Measurements from ENCODE around the gene FAM3C. TPM values are rescaled to one million over a fixed set of nuclear protein-coding genes. Genes with fewer than 3 reads are reported as not detected.
A peak's percentile ranks its signal among the peaks of the same experiment; 100 is the strongest.

FAM3C gene
- total RNA-seq, 1 donor from 2014 or later = 38.6 TPM

DNA sequence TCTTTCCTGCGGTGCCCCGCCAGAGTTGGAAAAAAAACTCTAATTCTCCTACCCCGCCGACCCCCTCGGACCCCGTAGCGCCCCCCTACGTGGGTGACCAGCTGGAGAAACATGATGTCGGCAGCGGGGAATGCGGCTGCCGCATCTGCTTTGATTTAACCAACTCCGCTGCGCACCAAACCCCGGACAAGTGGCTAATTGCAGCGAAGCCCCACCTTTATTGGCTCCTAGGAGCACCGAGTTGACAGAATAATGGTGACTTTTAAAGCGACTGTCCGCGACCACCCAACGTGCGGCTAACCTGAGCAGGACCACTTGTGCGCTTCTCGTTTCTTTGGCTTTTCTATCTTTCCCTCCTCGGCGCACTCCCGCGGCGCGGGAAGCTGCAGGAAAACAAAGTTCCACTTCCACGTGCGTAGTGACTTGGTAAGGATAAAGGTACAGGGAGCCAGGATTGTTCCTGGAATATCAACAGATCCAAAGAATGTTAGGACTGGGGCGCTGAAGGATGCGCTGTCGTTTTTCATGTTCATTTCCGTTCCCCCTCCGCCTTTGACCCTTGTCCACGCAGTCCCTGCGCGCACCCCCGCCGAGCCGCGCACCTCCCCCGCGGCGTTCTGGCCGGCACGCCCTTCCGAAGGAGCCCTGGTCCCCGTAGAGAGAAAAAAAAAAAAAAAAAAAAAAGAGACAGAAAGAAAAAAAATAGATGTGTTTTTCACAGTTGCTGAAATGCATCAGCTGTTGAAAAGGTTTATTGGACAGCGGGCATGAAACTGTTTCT lies 65.9 kb downstream of the FAM3C start:
- Mint-ChIP-seq H3K36me3 (ENCODE audit: low read depth) (no peaks in the 10 kb centered on the region), H3K27ac (ENCODE audit: unreplicated experiment) (no peak overlapping the region), H3K4me3 (ENCODE audit: unreplicated experiment) (peak overlapping the region; percentile 76), H3K9me3 (ENCODE audit: low read depth) (no peaks in the 10 kb centered on the region), H3K27me3 (ENCODE audit: low read depth) (peaks cover 29% of the 10 kb centered on the region), H3K4me1 (ENCODE audit: low read depth) (peaks cover 23% of the 10 kb centered on the region)
- DNase-seq (ENCODE audit: low spot score) = no peak
- TF ChIP-seq CTCF (IDR thresholded peaks at IDR 0.05) = no peak

GRCh38 chr7:121329191-121330052 lies 66.7 kb downstream of the FAM3C start:
- DNase-seq (ENCODE audit: low spot score) = peak; percentile 90
- Mint-ChIP-seq H3K4me3 (ENCODE audit: unreplicated experiment) (peak overlapping the region; percentile 76), H3K27me3 (ENCODE audit: low read depth) (peaks cover 29% of the 10 kb centered on the region), H3K9me3 (ENCODE audit: low read depth) (no peaks in the 10 kb centered on the region), H3K27ac (ENCODE audit: unreplicated experiment) (no peak overlapping the region), H3K4me1 (ENCODE audit: low read depth) (peaks cover 22% of the 10 kb centered on the region), H3K36me3 (ENCODE audit: low read depth) (no peaks in the 10 kb centered on the region)
- TF ChIP-seq CTCF (IDR thresholded peaks at IDR 0.05) = peak; percentile 61

GRCh38 chr7:121328508-121329190 lies 67.5 kb downstream of the FAM3C start, which contains the start of gene WNT16:
Gene WNT16 (plus strand): TSS chr7:121329000. CDS start chr7:121329293, 293 bp downstream.
- DNase-seq (ENCODE audit: low spot score) = peak; percentile 86
- Mint-ChIP-seq H3K27me3 (ENCODE audit: low read depth) (peaks cover 29% of the 10 kb centered on the region), H3K9me3 (ENCODE audit: low read depth) (no peaks in the 10 kb centered on the region), H3K4me1 (ENCODE audit: low read depth) (peaks cover 22% of the 10 kb centered on the region), H3K27ac (ENCODE audit: unreplicated experiment) (no peak within 1 kb of the TSS), H3K4me3 (ENCODE audit: unreplicated experiment) (peak within 1 kb of the TSS; percentile 76), H3K36me3 (ENCODE audit: low read depth) (no peaks in the 10 kb centered on the region)
- TF ChIP-seq CTCF (IDR thresholded peaks at IDR 0.05) = no peak

GRCh38 chr7:121327671-121328070 lies 68.4 kb downstream of the FAM3C start:
- H3K27ac Mint-ChIP-seq (ENCODE audit: unreplicated experiment) = no peak overlapping the region

More at GRCh38 chr7:121327671-121328070, 68.4 kb downstream of the FAM3C start:
- Mint-ChIP-seq H3K4me3 (ENCODE audit: unreplicated experiment) (no peak overlapping the region), H3K9me3 (ENCODE audit: low read depth) (no peaks in the 10 kb centered on the region), H3K27me3 (ENCODE audit: low read depth) (peaks cover 29% of the 10 kb centered on the region), H3K36me3 (ENCODE audit: low read depth) (no peaks in the 10 kb centered on the region), H3K4me1 (ENCODE audit: low read depth) (peaks cover 22% of the 10 kb centered on the region)
- no peak for TF ChIP-seq CTCF (IDR thresholded peaks at IDR 0.05)
- DNase-seq (ENCODE audit: low spot score) = no peak

All from chondrocyte (in vitro differentiated cells).